ENCODE results near the gene KCNG2. TPM values are rescaled to one million over a fixed set of nuclear protein-coding genes. Genes with fewer than 3 reads are reported as not detected.
A peak's percentile ranks its signal among the peaks of the same experiment; 100 is the strongest.

Gene KCNG2
- total and polyA plus RNA-seq, 2 of the 8 experiments (the other 6 are each of a cell fraction or from before 2014, with no cell fraction given) = 0.19 to 0.74 TPM

DNA sequence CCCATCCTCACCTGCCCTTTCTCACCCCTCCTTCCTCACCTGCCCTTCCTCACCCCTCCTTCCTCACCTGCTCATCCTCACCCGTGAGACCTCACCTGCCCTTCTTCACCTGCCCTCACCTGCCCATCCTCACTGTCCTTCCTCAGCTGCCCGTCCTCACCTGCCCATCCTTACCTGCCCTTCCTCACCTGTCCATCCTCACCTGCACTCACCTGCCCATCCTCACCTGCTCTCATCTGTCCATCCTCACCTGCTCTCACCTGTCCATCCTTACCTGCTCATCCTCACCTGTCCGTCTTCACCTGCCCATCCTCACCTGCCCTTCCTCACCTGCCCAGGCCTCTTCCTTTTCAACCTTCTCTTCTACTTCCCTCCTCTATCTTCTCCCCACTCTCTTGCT is 34.4 kb downstream of the KCNG2 start:
- FAIRE-seq = no peak
- Histone ChIP-seq H3K23ac (ENCODE audit: insufficient read length) (no peak overlapping the region), H2AFZ (ENCODE audit: low read length) (no peak overlapping the region), H3K27me3 (replicated peaks in 1 of 4; ENCODE audit: control insufficient read depth in 3 of 4, extremely low read depth in 1 of 4, insufficient read depth in 3 of 4, low read length in 3 of 4) (no peaks in the 10 kb centered on the region; a peak in 1 of 7 replicates), H2BK12ac (ENCODE audit: low read depth, low read length) (peak overlapping the region; percentile 7; the same call in 1 of the 2 replicates), H2AK5ac (ENCODE audit: low read depth, low read length) (peak overlapping the region; percentile 59), H3K4me3 (ENCODE audit: extremely low read depth in 1 of 4, insufficient read depth in 2 of 4, low read depth in 3 of 4, low read length in 4 of 4) (no peak overlapping the region), H3K27ac (ENCODE audit: low read depth, low read length) (no peak overlapping the region), H3K79me2 (ENCODE audit: control insufficient read depth in 1 of 2, insufficient read depth in 2 of 2, low read length in 2 of 2) (no peaks in the 10 kb centered on the region), H3K14ac (ENCODE audit: insufficient read length) (no peak overlapping the region), H2BK20ac (ENCODE audit: low read length) (no peak overlapping the region), H3K56ac (replicated peaks; ENCODE audit: insufficient read length, low read depth, low read length) (no peak overlapping the region), H2BK120ac (replicated peaks; ENCODE audit: low read depth, low read length) (no peak overlapping the region), H4K20me1 (replicated peaks in 1 of 2; ENCODE audit: control insufficient read depth in 1 of 2, insufficient read depth in 2 of 2, low read length in 2 of 2) (peaks cover 0 to 4% of the 10 kb centered on the region in 2 experiments), H3K79me1 (ENCODE audit: low read depth, low read length) (0 out of 2 replicates have a peak, but pooled peaks cover 3% of the 10 kb centered on the region), H3K9ac (replicated peaks in 1 of 4; ENCODE audit: extremely low read depth in 1 of 4, low read depth in 3 of 4, low read length in 3 of 4) (no peak overlapping the region), H2BK15ac (ENCODE audit: low read length) (no peak overlapping the region), H3K4me1 (replicated peaks in 1 of 4; ENCODE audit: control insufficient read depth in 3 of 4, insufficient read depth in 4 of 4, low read length in 3 of 4) (no peaks in the 10 kb centered on the region; a peak in 1 of 7 replicates), H4K91ac (replicated peaks; ENCODE audit: insufficient read length, low read length) (no peak overlapping the region), H3K18ac (ENCODE audit: extremely low read depth, low read length) (no peak overlapping the region), H3K9me3 (ENCODE audit: insufficient read depth in 2 of 2, low read depth in 1 of 2, low read length in 1 of 2) (peaks cover 0 to 3% of the 10 kb centered on the region in 2 experiments; a peak in 1 of 4 replicates), H2BK5ac (ENCODE audit: low read depth, low read length) (peak overlapping the region; percentile 12; the same call in 1 of the 2 replicates), H3K23me2 (ENCODE audit: low read depth, low read length) (peaks cover 2% of the 10 kb centered on the region; the same call in 1 of the 2 replicates), H4K8ac (ENCODE audit: extremely low read depth, insufficient read depth, low read length) (no peak overlapping the region), H3K36me3 (ENCODE audit: control insufficient read depth in 2 of 4, insufficient read depth in 4 of 4, low read length in 3 of 4) (no peaks in the 10 kb centered on the region; a peak in 1 of 8 replicates), H3K4me2 (ENCODE audit: insufficient read depth in 1 of 2, low read depth in 2 of 2, low read length in 2 of 2) (no peak overlapping the region), H3K4ac (replicated peaks; ENCODE audit: insufficient read length, low read depth, low read length) (no peak overlapping the region), H4K5ac (ENCODE audit: insufficient read length, low read depth, low read length) (no peak overlapping the region)
- WGBS, 2 experiments (ENCODE audit: extremely low coverage in 1 of 2, insufficient coverage in 1 of 2, insufficient read length in 1 of 2, insufficient replicate concordance in 2 of 2, low coverage in 1 of 2, low lambda C conversion rate in 2 of 2, missing lambda C conversion rate in 1 of 2) = 90% methylated on average over 3 of the region's 3 CpGs; no CpG with 5 or more reads in 1 of the 2 experiments
- ChIA-PET CTCF (ENCODE audit: partially characterized antibody) (interaction anchor here (0.6 kb wide), 1 partner anchor 805 kb away, joined by 4 read pairs; no protein-coding TSS in a partner anchor), POLR2A (ENCODE audit: partially characterized antibody) (no interaction called here)
- DNase-seq (ENCODE audit: low read depth in 1 of 2, low spot score in 2 of 2) = no peak
- TF ChIP-seq RAD21 (IDR thresholded peaks at IDR 0.05 in 1 of 2, conservative IDR thresholded peaks at IDR 0.05 in 1 of 2; ENCODE audit: low read depth in 2 of 2, low read length in 2 of 2) = no peak
- TF ChIP-seq SP4 (IDR thresholded peaks at IDR 0.05; ENCODE audit: low read length) = no peak
- TF ChIP-seq KDM4A (IDR thresholded peaks at IDR 0.05; ENCODE audit: low read depth, low read length, severe bottlenecking) = no peak
- TF ChIP-seq MAFK (IDR thresholded peaks at IDR 0.05; ENCODE audit: low read depth, low read length) = no peak
- TF ChIP-seq POU5F1 (IDR thresholded peaks at IDR 0.05; ENCODE audit: low read depth, low read length) = no peak
- TF ChIP-seq BCL11A (IDR thresholded peaks at IDR 0.05; ENCODE audit: low read depth in 2 of 2, low read length in 2 of 2) = no peak
- TF ChIP-seq RNF2 (IDR thresholded peaks at IDR 0.05; ENCODE audit: borderline replicate concordance, low read depth, low read length, missing control alignments, poor library complexity, severe bottlenecking) = no peak
- no peak for TF ChIP-seq CTBP2 (IDR thresholded peaks at IDR 0.05; ENCODE audit: borderline replicate concordance, insufficient read depth, insufficient read length, low read length)
- TF ChIP-seq, protein P1, sequence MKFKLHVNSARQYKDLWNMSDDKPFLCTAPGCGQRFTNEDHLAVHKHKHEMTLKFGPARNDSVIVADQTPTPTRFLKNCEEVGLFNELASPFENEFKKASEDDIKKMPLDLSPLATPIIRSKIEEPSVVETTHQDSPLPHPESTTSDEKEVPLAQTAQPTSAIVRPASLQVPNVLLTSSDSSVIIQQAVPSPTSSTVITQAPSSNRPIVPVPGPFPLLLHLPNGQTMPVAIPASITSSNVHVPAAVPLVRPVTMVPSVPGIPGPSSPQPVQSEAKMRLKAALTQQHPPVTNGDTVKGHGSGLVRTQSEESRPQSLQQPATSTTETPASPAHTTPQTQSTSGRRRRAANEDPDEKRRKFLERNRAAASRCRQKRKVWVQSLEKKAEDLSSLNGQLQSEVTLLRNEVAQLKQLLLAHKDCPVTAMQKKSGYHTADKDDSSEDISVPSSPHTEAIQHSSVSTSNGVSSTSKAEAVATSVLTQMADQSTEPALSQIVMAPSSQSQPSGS (IDR thresholded peaks at IDR 0.05; ENCODE audit: low read length) = no peak
- no peak for TF ChIP-seq KDM1A (IDR thresholded peaks at IDR 0.05; ENCODE audit: borderline replicate concordance, low read length)
- TF ChIP-seq NRF1 (IDR thresholded peaks at IDR 0.05; ENCODE audit: low read depth, low read length) = no peak

Measured in H1 (cell line).